IPS DF 6.9 (cell line): ENCODE data around the gene CSNK1G1.

Experiments
- DNase-seq: peaks from one replicate; pipeline ENCODE4 v3.0.0-alpha.2; 2013; ENCODE audit warnings: low read depth, low spot score
- H3K27ac ChIP-seq: one replicate; pipeline ENCODE4 v1.5.1; 2013; ENCODE audit warnings: low read length, control low read depth
- H3K27me3 ChIP-seq: 2 replicates; pipeline ENCODE4 v1.6.1; 2013; ENCODE audit warnings: mild to moderate bottlenecking, low read length; ENCODE audit not compliant: control insufficient read depth, insufficient read depth
- H3K36me3 ChIP-seq: 2 replicates; pipeline ENCODE4 v1.6.1; 2013; ENCODE audit warnings: low read length; ENCODE audit not compliant: control insufficient read depth, insufficient read depth
- H3K4me1 ChIP-seq: 2 replicates; pipeline ENCODE4 v1.6.1; 2013; ENCODE audit warnings: low read length; ENCODE audit not compliant: control insufficient read depth, insufficient read depth
- H3K4me3 ChIP-seq: 2 replicates; pipeline ENCODE4 v1.5.1; 2013; ENCODE audit warnings: mild to moderate bottlenecking, low read length
- H3K9me3 ChIP-seq: 2 replicates; pipeline ENCODE4 v1.6.1; 2013; ENCODE audit warnings: low read length, inconsistent platforms; ENCODE audit not compliant: control insufficient read depth, insufficient read depth
- WGBS: extraction: QIAGEN DNeasy Blood & Tissue Kit; methylation state at CpG from one replicate; pipeline ENCODE4 v1.1.7; 2013; ENCODE audit warnings: mixed read lengths, missing lambda C conversion rate; ENCODE audit not compliant: insufficient read length, insufficient coverage; 5-methylcytosine and 5-hydroxymethylcytosine counted together

CSNK1G1 gene

DNA sequence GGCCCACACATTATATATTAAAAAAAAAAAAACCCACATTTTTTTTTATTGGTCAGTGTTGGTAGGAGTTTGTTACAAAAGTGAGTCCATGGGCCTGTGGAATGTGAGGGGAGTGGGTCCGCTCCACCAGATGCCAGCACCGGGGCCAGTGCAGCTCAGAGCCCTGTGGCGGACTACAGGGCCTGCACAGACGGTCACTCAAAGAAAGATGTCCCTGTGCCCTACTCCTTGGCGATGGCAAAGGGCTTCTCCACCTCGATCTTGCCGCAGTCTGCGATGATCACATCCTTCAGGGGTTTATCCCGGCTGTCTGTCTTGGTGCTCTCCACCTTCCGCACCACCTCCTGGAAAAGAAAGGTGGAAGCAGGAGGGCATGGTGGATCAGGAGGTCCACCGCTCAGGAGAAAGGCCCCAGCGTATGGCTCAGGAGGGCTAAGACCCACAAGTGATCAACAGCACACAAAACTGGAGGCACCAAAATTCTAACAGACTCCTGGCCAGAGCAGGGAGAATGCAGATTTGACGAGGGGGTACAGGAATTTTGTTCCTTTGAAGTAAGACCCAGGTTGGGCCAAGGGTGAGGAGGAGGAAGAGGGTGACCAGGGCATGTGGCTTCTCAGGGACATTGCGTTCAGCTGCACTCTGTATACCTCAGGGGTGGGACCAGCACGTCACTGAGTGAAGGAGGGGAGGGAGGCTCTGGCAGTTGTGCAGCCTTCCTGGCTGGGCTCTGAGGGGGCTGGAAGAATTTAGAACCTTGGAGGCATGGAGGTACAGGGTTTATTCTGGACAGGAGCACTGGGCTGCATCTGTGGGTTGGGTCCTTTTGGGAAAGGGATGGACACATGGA is 199.9 kb downstream of the CSNK1G1 start:
- WGBS = no CpG with 5 or more reads among the region's 15 CpGs
- peaks cover 52% of the 10 kb centered on the region for H3K36me3 ChIP-seq

GRCh38 chr15:64153480-64154367 is 202.2 kb downstream of the CSNK1G1 start:
- Histone ChIP-seq H3K4me3 (no peak overlapping the region), H3K36me3 (peaks cover 38% of the 10 kb centered on the region), H3K27ac (no peak overlapping the region), H3K4me1 (peaks cover 4% of the 10 kb centered on the region), H3K27me3 (peaks cover 6% of the 10 kb centered on the region), H3K9me3 (no peaks in the 10 kb centered on the region)
- DNase-seq = peak; percentile 76
- no CpG with 5 or more reads among the region's 12 CpGs for WGBS

More for the DNA sequence above, 199.9 kb downstream of the CSNK1G1 start:
- Histone ChIP-seq H3K4me3 (no peak overlapping the region), H3K27me3 (peaks cover 6% of the 10 kb centered on the region), H3K4me1 (peaks cover 2% of the 10 kb centered on the region), H3K27ac (no peak overlapping the region), H3K9me3 (no peaks in the 10 kb centered on the region)
- DNase-seq = no peak

DNA sequence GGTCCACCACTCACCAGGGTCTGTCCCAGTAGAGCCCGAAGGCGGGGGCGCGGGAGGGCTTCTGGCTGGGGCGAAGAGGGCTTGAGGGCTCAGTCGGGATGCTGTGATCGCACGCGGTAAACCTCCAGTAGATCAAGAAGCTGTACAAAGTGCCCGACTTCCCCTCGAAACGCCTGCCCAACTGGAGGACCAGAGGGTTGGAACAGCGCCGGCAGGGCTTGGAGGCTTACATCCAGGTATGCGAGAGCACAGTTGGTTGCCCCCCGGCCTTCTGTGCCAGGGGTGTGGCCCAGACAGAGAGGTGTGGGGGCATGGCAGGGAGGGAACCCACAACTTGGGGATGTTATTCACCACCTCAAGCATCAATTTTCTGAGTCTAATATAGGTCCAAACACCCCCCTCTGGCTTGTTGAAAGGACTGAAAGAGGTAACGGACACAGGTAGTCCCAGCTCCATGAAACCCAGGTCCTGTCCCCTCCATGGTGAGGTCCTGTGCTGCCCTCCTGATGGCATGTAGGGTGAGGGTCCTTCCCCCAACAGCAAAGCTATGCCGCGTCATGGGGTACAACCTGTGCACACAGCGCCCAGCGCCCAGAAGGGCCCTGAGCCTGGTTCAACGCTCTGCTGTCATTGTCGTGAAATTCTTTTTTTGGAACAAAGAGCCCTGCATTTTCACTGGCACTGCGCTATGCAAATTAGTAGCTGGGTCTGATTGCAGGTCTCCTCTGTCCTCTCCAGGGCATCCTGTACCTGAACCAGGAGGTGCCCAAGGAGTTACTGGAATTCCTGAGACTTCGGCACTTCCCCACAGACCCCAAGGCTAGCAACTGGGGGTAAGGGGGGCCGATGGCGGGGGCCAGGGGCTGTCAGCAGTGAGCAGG is 203.2 kb downstream of the CSNK1G1 start:
- WGBS = no CpG with 5 or more reads among the region's 27 CpGs
- Histone ChIP-seq H3K4me3 (peak overlapping the region; percentile 67; the same call in 1 of the 2 replicates), H3K36me3 (peaks cover 28% of the 10 kb centered on the region), H3K27me3 (peaks cover 6% of the 10 kb centered on the region), H3K9me3 (no peaks in the 10 kb centered on the region), H3K27ac (no peak overlapping the region), H3K4me1 (peaks cover 4% of the 10 kb centered on the region)
- DNase-seq = no peak

- WGBS = no CpG with 5 or more reads among the region's 83 CpGs
- peaks cover 20% of the 10 kb centered on the region for H3K36me3 ChIP-seq
- no peak for DNase-seq
- peaks cover 6% of the 10 kb centered on the region for H3K27me3 ChIP-seq
- no peak within 1 kb of the TSS for H3K27ac ChIP-seq
- H3K4me1 ChIP-seq = peaks cover 4% of the 10 kb centered on the region
- no peaks in the 10 kb centered on the region for H3K9me3 ChIP-seq
- H3K4me3 ChIP-seq = peak within 1 kb of the TSS; percentile 67; the same call in 1 of the 2 replicates
Observed at GRCh38 chr15:64151727-64152506, 204.1 kb downstream of the CSNK1G1 start, which contains the start of gene SNX22. Gene SNX22 (plus strand): TSS chr15:64151731. CDS start chr15:64151776, 45 bp downstream.

- no peaks in the 10 kb centered on the region for H3K9me3 ChIP-seq
- H3K27ac ChIP-seq = no peak overlapping the region
- WGBS = no CpG with 5 or more reads among the region's 9 CpGs
- peaks cover 6% of the 10 kb centered on the region for H3K27me3 ChIP-seq
- no peak for DNase-seq
- H3K4me1 ChIP-seq = peaks cover 4% of the 10 kb centered on the region
- H3K4me3 ChIP-seq = no peak overlapping the region
- H3K36me3 ChIP-seq = peaks cover 5% of the 10 kb centered on the region; the same call in 1 of the 2 replicates
Observed at GRCh38 chr15:64149893-64150578, 205.9 kb downstream of the CSNK1G1 start.

DNA sequence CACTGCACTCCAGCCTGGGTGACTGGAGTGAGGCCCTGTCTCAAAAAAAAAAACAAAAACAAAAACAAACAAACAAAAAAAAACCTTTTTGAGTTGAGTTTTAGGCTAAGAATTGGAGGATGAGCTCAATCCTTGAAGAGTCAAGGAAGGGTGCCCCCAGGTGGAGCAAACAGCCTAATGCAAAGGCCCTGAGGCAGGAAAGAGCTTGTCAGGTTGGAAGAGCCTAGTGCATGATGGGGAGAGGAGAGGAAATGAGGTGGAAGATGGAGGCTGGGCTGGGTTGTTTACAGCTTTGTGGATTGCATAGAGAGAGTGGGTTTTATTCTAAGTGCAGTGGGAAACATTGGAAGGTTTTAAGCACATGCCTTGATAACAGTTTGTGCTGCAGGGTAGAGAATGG is 206.5 kb downstream of the CSNK1G1 start:
- no peaks in the 10 kb centered on the region for H3K9me3 ChIP-seq

DNA sequence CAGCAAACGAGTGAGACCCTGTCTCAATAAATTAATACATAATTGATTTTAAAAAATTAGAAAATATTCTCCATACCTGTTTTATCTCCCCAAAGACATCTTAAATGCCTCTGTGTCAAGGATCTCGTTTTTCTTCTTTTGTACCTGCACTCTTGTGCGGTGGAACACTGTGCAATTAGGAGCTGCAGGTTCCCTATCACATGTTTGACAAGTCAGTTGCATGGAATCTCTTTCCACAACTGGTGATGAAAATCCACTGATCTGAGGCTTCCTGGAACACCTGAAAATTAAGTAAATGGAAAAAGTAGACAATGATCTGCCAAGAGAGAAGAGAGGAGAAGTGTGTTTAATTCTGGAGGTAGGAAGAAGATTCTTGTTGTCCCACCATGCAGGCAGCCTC is 207.4 kb downstream of the CSNK1G1 start:
- Histone ChIP-seq H3K4me3 (no peak overlapping the region), H3K36me3 (no peaks in the 10 kb centered on the region), H3K4me1 (peaks cover 4% of the 10 kb centered on the region), H3K27me3 (peaks cover 6% of the 10 kb centered on the region), H3K27ac (no peak overlapping the region), H3K9me3 (no peaks in the 10 kb centered on the region)
- no peak for DNase-seq
- WGBS = no CpG with 5 or more reads among the region's 3 CpGs

More for the DNA sequence above, 206.5 kb downstream of the CSNK1G1 start:
- Histone ChIP-seq H3K4me3 (no peak overlapping the region), H3K27ac (no peak overlapping the region), H3K27me3 (peaks cover 6% of the 10 kb centered on the region), H3K36me3 (peaks cover 4% of the 10 kb centered on the region; the same call in 1 of the 2 replicates), H3K4me1 (peaks cover 4% of the 10 kb centered on the region)
- no peak for DNase-seq

DNA sequence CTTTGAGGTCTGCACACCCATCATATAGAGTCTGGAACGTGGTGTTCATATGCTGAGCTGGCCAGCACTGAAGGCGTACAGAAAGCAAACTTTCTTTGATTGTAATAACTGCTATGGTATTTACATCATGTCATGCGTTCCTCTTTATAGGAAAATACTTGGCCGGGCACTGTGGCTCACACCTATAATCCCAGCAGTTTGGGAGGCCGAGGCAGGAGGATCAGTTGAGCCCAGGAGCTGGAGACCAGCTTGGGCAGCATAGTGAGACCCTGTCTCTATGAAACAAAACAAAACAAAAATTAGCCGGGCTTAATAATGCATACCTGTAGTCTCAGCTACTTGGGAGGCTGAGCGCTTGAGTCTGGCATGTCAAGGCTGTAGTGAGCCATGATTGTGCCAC is 207.8 kb downstream of the CSNK1G1 start:
- H3K4me3 ChIP-seq = no peak overlapping the region
- no peaks in the 10 kb centered on the region for H3K9me3 ChIP-seq
- H3K27ac ChIP-seq = no peak overlapping the region
- no CpG with 5 or more reads among the region's 7 CpGs for WGBS
- no peaks in the 10 kb centered on the region for H3K36me3 ChIP-seq
- peaks cover 4% of the 10 kb centered on the region for H3K4me1 ChIP-seq
- H3K27me3 ChIP-seq = peaks cover 6% of the 10 kb centered on the region
- DNase-seq = no peak
